ENCODE data around the gene CHST2.

CHST2 gene

GRCh38 chr3:143170676-143171075 lies 51.1 kb downstream of the CHST2 start:
- no peak for DNase-seq

- DNase-seq: no peak
Observed at GRCh38 chr3:143171141-143171980, 51.8 kb downstream of the CHST2 start.

- no peak for DNase-seq
Observed at GRCh38 chr3:143172062-143172794, 52.7 kb downstream of the CHST2 start.

- DNase-seq: no peak
Observed at GRCh38 chr3:143172795-143173145, 53.2 kb downstream of the CHST2 start.

- DNase-seq: no peak
Observed at GRCh38 chr3:143173242-143173641, 53.7 kb downstream of the CHST2 start.

Data from femur (tissue), 1 donor.